GM21423 (cell line): ENCODE data around the gene MYO16.

ENCODE experiments used
- ATAC-seq: cut with Tn5 transposase; IDR thresholded peaks from one replicate; pipeline ENCODE4 v1.9.1; 2021; ENCODE audit warnings: mild to moderate bottlenecking, moderate library complexity; ENCODE audit not compliant: unreplicated experiment

The MYO16 gene

GRCh38 chr13:108662528-108662927 is 33.1 kb downstream of the MYO16 start:
- no peak for ATAC-seq

- ATAC-seq: no peak
Observed at GRCh38 chr13:108663710-108664109, 34.3 kb downstream of the MYO16 start.

DNA sequence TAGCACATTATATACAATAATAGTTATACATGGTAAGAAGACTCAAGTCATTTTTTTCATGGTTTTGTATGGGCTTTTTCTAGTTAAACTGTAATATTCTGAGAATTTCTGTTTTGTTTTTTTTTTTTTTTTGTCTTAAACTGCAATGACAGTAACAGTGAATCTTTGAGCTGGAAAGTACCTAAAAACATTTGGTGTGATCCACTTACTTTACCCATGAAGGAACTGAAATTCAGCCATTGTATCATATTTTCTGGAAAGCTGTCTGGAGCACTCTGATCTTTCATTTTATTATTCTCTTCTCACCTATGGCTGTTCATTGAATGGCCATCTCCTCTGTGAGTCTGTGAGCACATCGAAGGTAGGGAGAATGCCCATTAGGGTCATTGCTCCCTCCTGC is 37.8 kb downstream of the MYO16 start:
- ATAC-seq: no peak

DNA sequence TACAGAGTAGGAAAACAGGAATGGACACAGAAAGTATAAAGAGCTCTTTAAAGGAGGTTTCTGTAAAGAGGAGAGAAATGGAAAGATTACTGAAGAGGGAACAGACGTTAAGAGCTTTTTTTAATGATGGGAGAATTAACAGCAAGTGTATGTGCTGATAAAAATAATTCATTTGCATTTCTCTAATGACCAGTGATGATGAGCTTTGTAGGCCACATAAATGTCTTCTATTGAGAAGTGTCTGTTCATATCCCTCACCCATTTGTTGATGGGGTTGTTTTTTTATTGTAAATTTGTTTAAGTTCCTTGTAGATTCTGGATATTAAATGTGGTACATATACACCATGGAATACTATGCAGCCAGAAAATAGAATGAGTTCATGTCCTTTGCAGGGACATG is 40.0 kb downstream of the MYO16 start:
- ATAC-seq: no peak

DNA sequence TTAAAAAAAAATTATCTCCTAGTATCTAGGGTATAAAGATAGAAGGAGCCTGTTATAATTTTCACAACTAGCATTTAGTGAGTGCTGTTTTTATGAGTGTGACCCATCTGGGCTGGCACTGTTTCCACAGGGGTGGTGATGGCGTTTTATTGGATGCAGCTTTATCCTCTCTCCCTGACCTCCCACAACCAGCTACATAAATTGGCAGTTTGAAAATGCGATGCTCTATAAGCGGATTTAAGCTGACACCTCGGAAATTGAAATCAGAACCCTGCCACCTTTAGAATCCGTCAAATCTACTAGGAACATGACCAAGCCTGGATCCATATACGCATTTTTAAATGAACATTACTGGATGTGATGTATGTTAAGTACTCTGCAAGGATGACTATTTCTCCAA is 44.9 kb downstream of the MYO16 start:
- no peak for ATAC-seq

- ATAC-seq: no peak
Observed at GRCh38 chr13:108674771-108675170, 45.4 kb downstream of the MYO16 start.

- ATAC-seq: no peak
Observed at GRCh38 chr13:108676620-108677019, 47.2 kb downstream of the MYO16 start.

GRCh38 chr13:108677806-108678205 is 48.4 kb downstream of the MYO16 start:
- ATAC-seq: no peak

- ATAC-seq: no peak
Observed at GRCh38 chr13:108680011-108680410, 50.6 kb downstream of the MYO16 start.

DNA sequence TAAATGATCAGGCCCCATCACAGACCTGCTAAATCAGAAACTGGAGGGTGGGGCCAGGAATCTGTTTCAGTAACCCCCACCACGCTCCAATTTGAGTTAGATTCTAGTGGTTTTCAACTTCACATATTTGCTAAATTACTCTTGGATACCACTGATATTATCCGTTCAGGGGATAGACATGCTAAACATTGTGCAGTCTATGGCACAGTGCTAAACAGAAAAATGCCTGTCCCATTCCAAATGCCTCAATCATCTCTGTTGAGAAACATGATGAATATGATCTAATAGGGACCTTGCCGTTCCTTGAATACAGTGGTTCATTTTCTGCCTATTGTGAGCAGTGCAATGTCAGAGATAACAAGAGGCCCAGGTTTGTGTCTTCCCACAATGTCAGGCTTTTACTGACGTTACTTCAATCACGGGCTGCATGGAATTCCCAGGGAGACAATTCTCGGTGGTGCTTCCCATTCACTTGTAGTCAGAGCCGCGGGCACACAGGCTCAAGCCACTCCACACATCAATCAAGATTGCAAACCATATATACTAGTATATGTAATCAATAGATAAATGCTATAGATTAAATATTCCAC is 52.7 kb downstream of the MYO16 start:
- no peak for ATAC-seq

DNA sequence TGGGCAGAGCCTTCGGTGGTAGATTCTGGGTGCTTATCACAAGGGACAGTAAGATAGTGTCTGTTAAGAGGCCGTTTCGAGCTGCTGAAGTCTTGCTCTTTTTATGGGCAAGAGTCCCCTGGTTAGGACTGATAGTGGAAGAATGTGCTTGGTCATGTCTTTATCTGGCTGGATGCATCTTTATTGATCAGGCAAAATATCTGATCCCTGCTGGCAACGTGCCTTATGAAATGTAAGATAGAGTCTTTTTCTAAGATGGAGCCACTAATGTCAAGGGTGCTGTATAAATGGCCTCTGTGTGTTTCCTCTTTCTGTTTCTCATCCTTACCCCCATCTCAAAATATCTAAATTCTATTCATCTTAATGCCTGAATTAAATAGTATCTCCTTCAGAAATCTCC is 53.3 kb downstream of the MYO16 start:
- no peak for ATAC-seq

- no peak for ATAC-seq
Observed at GRCh38 chr13:108686027-108686426, 56.6 kb downstream of the MYO16 start.

DNA sequence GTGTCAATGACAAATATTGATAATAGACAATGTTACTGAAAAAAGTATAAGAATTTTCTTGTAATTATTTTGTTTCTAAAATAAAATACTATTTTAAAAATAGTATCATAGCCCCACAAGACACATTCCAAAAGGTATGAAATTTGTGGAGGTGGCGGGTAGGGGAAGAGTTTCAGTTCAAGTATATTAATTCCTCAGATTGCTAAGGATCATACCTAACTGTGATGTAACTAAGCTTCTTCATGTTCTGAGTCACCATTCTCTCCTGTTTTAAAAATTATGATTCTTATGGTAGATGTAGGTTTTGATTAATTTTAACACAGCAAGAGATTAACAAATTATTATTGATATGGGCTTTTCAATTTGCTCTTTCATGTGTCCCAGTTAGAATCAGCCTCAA is 61.3 kb downstream of the MYO16 start:
- no peak for ATAC-seq

DNA sequence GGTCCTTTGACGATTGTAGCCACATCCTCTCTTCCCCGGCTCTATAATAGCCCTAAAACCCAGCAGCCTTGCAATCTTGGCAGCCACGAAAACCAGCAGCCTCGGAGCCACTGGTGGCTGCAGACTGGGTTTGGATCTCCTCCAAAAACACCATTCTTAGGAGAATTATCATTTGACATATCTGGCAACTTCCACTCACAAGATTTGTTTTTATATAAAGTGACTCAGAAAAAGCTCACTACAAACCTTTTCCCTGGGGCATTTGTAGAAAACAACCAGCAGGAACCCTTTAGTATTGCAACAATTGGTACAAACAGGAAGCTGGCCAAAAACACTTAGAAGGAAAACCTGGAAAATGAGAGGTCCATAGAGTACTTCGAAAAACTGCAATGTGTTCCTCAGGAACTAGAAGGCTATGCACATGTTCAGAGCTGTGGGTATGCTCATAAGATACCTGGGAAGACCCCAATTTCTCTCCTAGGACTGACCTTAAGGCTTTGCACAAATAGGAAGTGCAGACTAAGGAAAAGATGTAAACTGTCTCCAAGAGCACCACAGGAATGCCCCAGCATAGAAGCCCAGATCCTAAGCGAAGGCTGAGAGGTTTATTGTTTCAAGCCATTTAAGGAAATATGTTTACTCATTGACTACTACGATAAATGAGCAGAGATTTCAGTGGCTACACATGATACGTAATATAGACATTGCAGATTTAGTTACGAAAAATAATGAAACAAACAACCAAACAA is 71.2 kb downstream of the MYO16 start:
- ATAC-seq: no peak

DNA sequence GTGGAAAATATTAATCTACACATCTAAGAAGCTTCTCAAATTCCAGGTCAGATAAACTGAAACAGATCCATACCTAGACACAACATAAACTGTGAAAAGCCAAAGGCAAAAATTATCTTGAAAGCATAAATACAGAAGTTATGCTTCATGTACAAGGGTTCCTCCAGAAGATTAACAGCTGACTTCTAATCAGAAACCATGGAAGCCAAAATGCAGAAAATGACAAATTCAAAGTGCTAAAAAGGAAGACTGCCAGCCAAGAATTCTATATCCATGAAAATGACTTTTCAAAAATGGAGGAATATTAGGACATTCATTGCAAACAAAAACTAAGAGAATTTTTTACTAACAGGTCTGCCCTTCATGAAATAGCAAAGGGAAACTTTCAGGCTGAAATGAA is 72.8 kb downstream of the MYO16 start:
- ATAC-seq: no peak

DNA sequence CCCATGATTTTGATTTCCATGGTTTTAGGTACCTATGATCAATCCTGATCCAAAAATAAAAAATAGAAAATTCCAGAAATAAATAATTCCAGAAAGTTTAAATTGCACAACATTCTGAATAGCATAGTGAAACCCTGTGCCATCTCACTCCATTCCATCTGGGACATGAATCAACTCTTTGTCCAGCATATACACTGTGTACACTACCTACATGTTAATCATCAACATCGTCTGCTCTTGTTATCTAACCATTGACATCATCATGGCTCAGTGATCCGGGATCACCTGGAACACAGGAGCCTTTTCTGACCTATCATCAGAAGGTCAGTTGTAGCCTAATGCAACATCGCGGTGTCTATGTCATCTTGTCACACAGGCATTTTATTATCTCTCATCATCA is 75.6 kb downstream of the MYO16 start:
- ATAC-seq: no peak

DNA sequence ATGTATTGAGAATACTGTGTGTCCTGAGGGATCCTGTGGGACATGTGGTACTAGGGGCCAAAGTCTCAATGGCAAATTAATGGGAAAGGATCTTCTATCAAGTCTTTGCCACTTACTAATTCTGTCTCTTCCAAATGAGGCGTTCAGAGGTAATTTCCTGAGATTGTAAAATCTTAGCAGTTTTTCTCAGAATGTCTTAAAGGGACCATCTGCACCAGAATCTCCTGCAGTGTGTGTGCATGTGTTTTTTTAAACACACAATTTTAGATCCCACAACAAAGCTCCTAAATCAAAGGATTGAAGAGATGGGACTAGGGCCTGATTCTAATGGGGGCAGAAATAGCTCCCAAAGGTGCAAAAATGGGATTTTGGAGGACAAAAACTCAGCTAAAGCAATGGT is 78.2 kb downstream of the MYO16 start:
- no peak for ATAC-seq

DNA sequence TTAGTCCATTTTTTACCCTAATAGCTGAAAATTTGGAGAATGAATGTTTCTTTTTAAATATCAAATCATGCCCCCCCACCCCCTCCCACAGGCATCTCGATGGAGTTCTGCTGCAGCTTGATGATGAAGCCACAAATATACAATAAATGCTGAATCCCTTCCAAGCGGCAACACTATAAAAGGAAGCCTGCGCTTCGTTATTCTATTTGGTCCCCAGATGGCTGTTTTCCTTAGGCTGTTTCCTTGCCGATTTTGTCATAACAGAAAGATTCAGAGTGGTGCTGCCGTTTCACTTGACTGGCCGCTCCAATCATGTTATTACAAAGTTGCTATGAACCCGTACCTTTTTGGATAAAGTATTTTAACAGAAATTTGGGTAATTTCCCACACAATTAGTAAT is 79.5 kb downstream of the MYO16 start:
- ATAC-seq: no peak

GRCh38 chr13:108711386-108711785 is 82.0 kb downstream of the MYO16 start:
- no peak for ATAC-seq

- ATAC-seq: no peak
Observed at GRCh38 chr13:108725471-108725870, 96.1 kb downstream of the MYO16 start.

- no peak for ATAC-seq
Observed at GRCh38 chr13:108728370-108728769, 99.0 kb downstream of the MYO16 start.

GRCh38 chr13:108733022-108733560 is 103.7 kb downstream of the MYO16 start:
- ATAC-seq: no peak

- no peak for ATAC-seq
Observed at GRCh38 chr13:108734676-108735075, 105.3 kb downstream of the MYO16 start.
